A673 (cell line): ENCODE measurements around the gene PRR35. TPM values are rescaled to one million over a fixed set of nuclear protein-coding genes. Genes with fewer than 3 reads are reported as not detected.

Experiments used
- BruUV-seq: library from RNA; stranded (reverse); fragments of 400-500 nt; replicated peaks from 2 replicates; lab custom pipeline; 2021; lab: Mats Ljungman, UMichigan
- CTCF ChIA-PET: fragments of 300-600 bp; sonication (Branson Sonifier 250); formaldehyde crosslinking; loops from one replicate; lab custom pipeline; 2022; ENCODE audit warnings: antibody characterized with exemption; lab: Charles Lee
- POLR2A ChIA-PET: fragments of 300-600 bp; sonication (Branson Sonifier 250); formaldehyde crosslinking; loops from one replicate; lab custom pipeline; 2022; ENCODE audit warnings: antibody characterized with exemption; ENCODE audit not compliant: low non-redundant PET; lab: Charles Lee
- DNase-seq: peaks from one replicate; pipeline ENCODE4 v3.0.0-alpha.2; 2015; ENCODE audit warnings: low spot score
- H3K27ac ChIP-seq: fragments of 200-600 bp; sonication (generic); 2 replicates; pipeline ENCODE4 v1.5.1; 2016; ENCODE audit warnings: mixed run types, low read depth, mild to moderate bottlenecking, mixed read lengths, antibody characterized with exemption, low read length; ENCODE audit not compliant: poor library complexity, severe bottlenecking
- H3K27me3 ChIP-seq: fragments of 200-600 bp; sonication (generic); replicated peaks from 2 replicates; pipeline ENCODE4 v1.6.1; 2017; ENCODE audit warnings: mixed run types, low read depth, mild to moderate bottlenecking, mixed read lengths, antibody characterized with exemption, low read length; ENCODE audit not compliant: insufficient read depth, poor library complexity
- H3K36me3 ChIP-seq: fragments of 200-600 bp; sonication (generic); 2 replicates; pipeline ENCODE4 v1.6.1; 2016; ENCODE audit warnings: mixed run types, mild to moderate bottlenecking, mixed read lengths, antibody characterized with exemption, low read length; ENCODE audit not compliant: insufficient read depth, poor library complexity, severe bottlenecking
- H3K4me1 ChIP-seq: fragments of 200-600 bp; sonication (generic); 2 replicates; pipeline ENCODE4 v1.6.1; 2017; ENCODE audit warnings: mixed run types, mild to moderate bottlenecking, mixed read lengths, antibody characterized with exemption, low read length; ENCODE audit not compliant: insufficient read depth, poor library complexity, severe bottlenecking
- H3K4me3 ChIP-seq: fragments of 200-600 bp; sonication (generic); 2 replicates; pipeline ENCODE4 v1.5.1; 2016; ENCODE audit warnings: low read depth, mixed run types, mild to moderate bottlenecking, mixed read lengths, low read length; ENCODE audit not compliant: poor library complexity, severe bottlenecking
- H3K9me3 ChIP-seq: fragments of 200-600 bp; sonication (generic); 2 replicates; pipeline ENCODE4 v1.6.1; 2016; ENCODE audit warnings: mixed run types, low read depth, mild to moderate bottlenecking, mixed read lengths, antibody characterized with exemption, low read length; ENCODE audit not compliant: poor library complexity, severe bottlenecking
- CTCF ChIP-seq: fragments of 300-800, 200-600 bp; sonication (generic); conservative IDR thresholded peaks from 2 replicates; pipeline ENCODE4 v1.5.1; 2017; ENCODE audit warnings: low read depth, mild to moderate bottlenecking, antibody characterized with exemption, low read length, moderate library complexity, mixed read lengths
- EZH2 ChIP-seq: fragments of 200-600 bp; sonication (generic); IDR thresholded peaks from 2 replicates; pipeline ENCODE4 v1.6.1; 2017; ENCODE audit warnings: borderline replicate concordance, low read depth, mild to moderate bottlenecking, mixed read lengths, antibody characterized with exemption, low read length; ENCODE audit not compliant: poor library complexity, severe bottlenecking
- intact Hi-C: fragments of 100-400 bp; cut with micrococcal nuclease; formaldehyde crosslinking; loops from one replicate; pipeline ENCODE4 v1.10.0; 2022; ENCODE audit not compliant: unreplicated experiment
- total RNA-seq: library from RNA; stranded (reverse); gene quantifications from 2 replicates; pipeline ENCODE4 v1.2.3, GENCODE V29; 2021

PRR35 gene
- total RNA-seq, 1 experiment from 2014 or later: not detected

GRCh38 chr16:552171-552570 lies 8.0 kb upstream of the PRR35 start:
- CTCF ChIA-PET: no interaction called here
- intact Hi-C loops: no loop called here

GRCh38 chr16:553601-554296 lies 6.4 kb upstream of the PRR35 start:
- Histone ChIP-seq H3K27me3 (peaks cover 7% of the 10 kb centered on the region), H3K4me3 (no peak overlapping the region), H3K27ac (no peak overlapping the region), H3K9me3 (no peaks in the 10 kb centered on the region), H3K36me3 (peaks cover 9% of the 10 kb centered on the region), H3K4me1 (no peaks in the 10 kb centered on the region)
- no peak for DNase-seq
- BruUV-seq: TSS peak; percentile 45
- ChIA-PET CTCF (no interaction called here), POLR2A (no interaction called here)
- no peak for TF ChIP-seq CTCF
- TF ChIP-seq EZH2: no peak
- intact Hi-C loops: no loop called here

More at GRCh38 chr16:552171-552570, 8.0 kb upstream of the PRR35 start:
- H3K4me1 ChIP-seq: no peaks in the 10 kb centered on the region
- H3K4me3 ChIP-seq: no peak overlapping the region
- peaks cover 12% of the 10 kb centered on the region for H3K36me3 ChIP-seq
- DNase-seq: no peak
- POLR2A ChIA-PET: no interaction called here
- H3K27me3 ChIP-seq: no peaks in the 10 kb centered on the region
- no peaks in the 10 kb centered on the region for H3K9me3 ChIP-seq
- no peak overlapping the region for H3K27ac ChIP-seq
- no peak for TF ChIP-seq EZH2
- no peak for TF ChIP-seq CTCF
- no TSS peak for BruUV-seq

- intact Hi-C loops: no loop called here
- TF ChIP-seq CTCF: no peak
- TF ChIP-seq EZH2: no peak
- POLR2A ChIA-PET: no interaction called here
- no TSS peak for BruUV-seq
- no peaks in the 10 kb centered on the region for H3K4me1 ChIP-seq
- H3K27me3 ChIP-seq: peaks cover 12% of the 10 kb centered on the region
- CTCF ChIA-PET: no interaction called here
- no peak overlapping the region for H3K27ac ChIP-seq
- no peak overlapping the region for H3K4me3 ChIP-seq
- peaks cover 9% of the 10 kb centered on the region for H3K36me3 ChIP-seq
- H3K9me3 ChIP-seq: no peaks in the 10 kb centered on the region
- no peak for DNase-seq
These were observed 5.9 kb upstream of the PRR35 start for GRCh38 chr16:554297-554621.
